Gastrocnemius medialis (tissue), 4 donors: ENCODE data around the gene PRRT2. TPM values are rescaled to one million over a fixed set of nuclear protein-coding genes. Genes with fewer than 3 reads are reported as not detected.

Experiments used
- ATAC-seq, 2 donors: fragments of 150-250 bp; one replicate each; pipeline ENCODE4 v1.9.1; 2016
- DNase-seq, 2 donors: peaks; one replicate each; pipeline ENCODE4 v3.0.0-alpha.2; 2019
- H3K27ac ChIP-seq, 4 donors: fragments of 200-600 bp; sonication (generic); 1 replicate in 1 of 4; 2 replicates in 3 of 4; pipeline ENCODE4 v1.5.1; 2016 to 2018; ENCODE audit warnings: mild to moderate bottlenecking in 2 of 4, moderate library complexity in 1 of 4
- H3K27me3 ChIP-seq, 3 donors: fragments of 200-600 bp; sonication (generic) in 2 of 3; 1 replicate in 1 of 3; 2 replicates in 2 of 3; pipeline versions ENCODE4 v1.5.1 to v1.6.0; 2016 to 2019; ENCODE audit warnings: mild to moderate bottlenecking in 1 of 3, moderate library complexity in 1 of 3
- H3K36me3 ChIP-seq, 2 donors: fragments of 200-600 bp; sonication (generic) in 1 of 2; one replicate each; pipeline ENCODE4 v1.5.1; 2017 to 2018
- H3K4me1 ChIP-seq, 2 donors: fragments of 200-600 bp; sonication (generic) in 1 of 2; one replicate each; pipeline ENCODE4 v1.5.1; 2016 to 2017; ENCODE audit warnings: mild to moderate bottlenecking in 2 of 2
- H3K4me3 ChIP-seq, 4 donors: fragments of 200-600 bp; sonication (generic) in 3 of 4; 1 replicate in 1 of 4; 2 replicates in 3 of 4; pipeline ENCODE4 v1.5.1; 2016 to 2019; ENCODE audit warnings: mild to moderate bottlenecking in 2 of 4
- H3K9me3 ChIP-seq, 3 donors: fragments of 200-600 bp; sonication (generic) in 2 of 3; 1 replicate in 1 of 3; 2 replicates in 2 of 3; pipeline ENCODE4 v1.5.1; 2016 to 2019
- CTCF ChIP-seq, 5 experiments: fragments of 450-650 bp in 3 of 5; fragments of 200-600 bp in 2 of 5; sonication (generic) in 2 of 5; IDR thresholded peaks in 4 of 5; conservative IDR thresholded peaks in 1 of 5; 1 replicate in 4 of 5; 2 replicates in 1 of 5; pipeline ENCODE4 v1.5.1; 2016 to 2019; ENCODE audit warnings: antibody characterized with exemption in 5 of 5, mild to moderate bottlenecking in 3 of 5, moderate library complexity in 3 of 5
- POLR2A ChIP-seq, 2 donors: fragments of 450-650 bp; IDR thresholded peaks; one replicate each; pipeline ENCODE4 v1.6.1; 2017; ENCODE audit warnings: antibody characterized with exemption in 2 of 2, mild to moderate bottlenecking in 2 of 2, moderate library complexity in 2 of 2
- in situ Hi-C, 4 donors: fragments of 200-750 bp; cut with MboI; loops; one replicate each; pipeline versions ENCODE4 v1.15.0 to v1.8.0; 2017; ENCODE audit warnings: low sequenced_read_pairs in 4 of 4
- intact Hi-C: fragments of 100-400 bp; cut with DNase I; formaldehyde crosslinking; loops from one replicate; pipeline ENCODE4 v1.15.1; 2023; ENCODE audit warnings: low total_unique reads
- total RNA-seq, 4 donors: library from RNA; depleted of rRNA; stranded (reverse); fragments of >200 nt; gene quantifications; one replicate each; pipeline versions ENCODE4 v1.1.0 to v1.2.3, GENCODE V29; 2016

PRRT2 gene
- total RNA-seq, 4 donors from 2014 or later = 3.5 TPM; not detected in 3

GRCh38 chr16:29820271-29820701 is 8.3 kb downstream of the PRRT2 start, which contains the start of gene MVP:
Gene MVP (plus strand): TSS chr16:29820462. CDS start chr16:29830550, 10,088 bp downstream.
- Histone ChIP-seq H3K4me1 (peaks cover 68 to 72% of the 10 kb centered on the region in 2 donors), H3K4me3 (peak within 1 kb of the TSS; percentile 61 to 76 (median 72)), H3K36me3 (peaks cover 0 to 14% of the 10 kb centered on the region in 2 donors), H3K27me3 (no peaks in the 10 kb centered on the region), H3K27ac (peak within 1 kb of the TSS; percentile 80 to 85 (median 84)), H3K9me3 (no peaks in the 10 kb centered on the region)
- ATAC-seq = no peak
- TF ChIP-seq POLR2A (IDR thresholded peaks at IDR 0.05) (peak in 1 of 2 donors; percentile 38), CTCF (IDR thresholded peaks at IDR 0.05 in 4 of 5, conservative IDR thresholded peaks at IDR 0.05 in 1 of 5) (no peak)
- intact Hi-C loops (loop anchor here (2.0 kb wide), 1 partner anchor 15 kb away; no protein-coding TSS in a partner anchor), in situ Hi-C loops (no loop called here)
- peak; percentile 56 to 61 for DNase-seq

GRCh38 chr16:29820730-29821642 is 9.0 kb downstream of the PRRT2 start:
- in situ Hi-C loops = no loop called here
- peak overlapping the region; percentile 80 to 85 (median 84) for H3K27ac ChIP-seq
- no peaks in the 10 kb centered on the region for H3K9me3 ChIP-seq
- TF ChIP-seq CTCF (IDR thresholded peaks at IDR 0.05 in 4 of 5, conservative IDR thresholded peaks at IDR 0.05 in 1 of 5) (no peak), POLR2A (IDR thresholded peaks at IDR 0.05) (peak in 1 of 2 donors; percentile 13)
- ATAC-seq = no peak
- H3K4me1 ChIP-seq = peaks cover 72 to 77% of the 10 kb centered on the region in 2 donors
- no peaks in the 10 kb centered on the region for H3K27me3 ChIP-seq
- DNase-seq = peak in 1 of 2 donors; percentile 52
- peaks cover 0 to 14% of the 10 kb centered on the region in 2 donors for H3K36me3 ChIP-seq
- peak overlapping the region; percentile 61 to 76 (median 72) for H3K4me3 ChIP-seq
- intact Hi-C loops = loop anchor here (2.0 kb wide), 1 partner anchor 16 kb away; no protein-coding TSS in a partner anchor

DNA sequence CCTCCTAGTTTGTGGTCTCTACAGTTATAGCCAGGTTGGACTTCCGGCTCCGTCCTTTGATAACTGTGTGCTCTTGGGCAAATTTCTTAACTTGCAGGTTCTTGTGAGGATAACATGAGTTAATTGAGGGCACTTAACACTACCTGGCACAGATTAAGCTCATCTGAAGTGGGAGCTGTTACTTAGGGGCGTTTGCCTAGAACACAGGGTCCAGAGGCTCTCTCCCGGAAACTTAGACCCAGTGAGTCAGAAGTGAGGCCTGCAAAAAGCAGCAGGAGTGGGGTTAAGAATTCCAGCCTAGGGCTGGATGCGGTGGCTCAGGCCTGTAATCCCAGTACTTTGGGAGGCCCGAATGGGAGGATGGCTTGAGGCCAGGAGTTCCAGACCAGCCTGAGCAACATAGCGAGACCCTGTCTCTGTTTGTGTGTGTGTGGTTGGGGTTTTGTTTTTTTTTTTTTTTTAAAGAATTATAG is 9.7 kb downstream of the PRRT2 start:
- Histone ChIP-seq H3K9me3 (no peaks in the 10 kb centered on the region), H3K36me3 (peaks cover 0 to 14% of the 10 kb centered on the region in 2 donors), H3K4me3 (peak overlapping the region; percentile 61 to 76 (median 72)), H3K27ac (peak overlapping the region; percentile 80 to 85 (median 84)), H3K27me3 (no peaks in the 10 kb centered on the region), H3K4me1 (peaks cover 76% of the 10 kb centered on the region in 2 donors)
- DNase-seq (no peak), ATAC-seq (peak in 1 of 2 donors; percentile 29)
- TF ChIP-seq CTCF (IDR thresholded peaks at IDR 0.05 in 4 of 5, conservative IDR thresholded peaks at IDR 0.05 in 1 of 5) = no peak
- no peak for TF ChIP-seq POLR2A (IDR thresholded peaks at IDR 0.05)
- intact Hi-C loops (loop anchor here (2.0 kb wide), 1 partner anchor 17 kb away; no protein-coding TSS in a partner anchor), in situ Hi-C loops (no loop called here)

DNA sequence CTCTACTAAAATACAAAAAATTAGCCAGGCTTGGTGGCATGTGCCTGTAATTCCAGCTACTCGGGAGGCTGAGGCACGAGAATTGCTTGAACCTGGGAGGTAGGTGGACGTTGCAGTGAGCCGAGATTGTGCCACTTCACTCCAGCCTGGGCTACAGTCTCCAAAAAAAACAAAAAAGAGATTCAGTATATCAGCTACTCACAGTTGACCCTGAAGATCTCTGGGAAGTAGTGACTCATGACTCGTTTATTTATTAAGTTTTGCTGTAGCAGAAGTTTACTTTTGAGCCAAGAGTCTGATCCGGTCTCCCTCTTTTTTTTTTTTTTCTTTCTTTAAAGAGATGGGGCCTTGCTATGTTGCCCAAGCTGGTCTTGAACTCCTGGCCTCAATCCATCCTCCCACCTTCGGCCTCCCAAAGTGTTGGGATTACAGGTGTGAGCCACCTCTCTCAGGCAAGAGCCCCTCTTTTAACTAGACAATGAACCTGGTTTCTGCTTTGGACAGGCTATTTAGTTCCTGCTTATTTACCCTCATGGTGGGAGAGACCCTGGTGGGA is 12.7 kb downstream of the PRRT2 start:
- DNase-seq (no peak), ATAC-seq (no peak)
- intact Hi-C loops = no loop called here
- no peak for TF ChIP-seq POLR2A (IDR thresholded peaks at IDR 0.05)
- no peak for TF ChIP-seq CTCF (IDR thresholded peaks at IDR 0.05 in 4 of 5, conservative IDR thresholded peaks at IDR 0.05 in 1 of 5)
- in situ Hi-C loops = no loop called here
- Histone ChIP-seq H3K27me3 (no peaks in the 10 kb centered on the region), H3K27ac (peak overlapping the region; percentile 63 to 71 (median 68)), H3K36me3 (peaks cover 0 to under 1% of the 10 kb centered on the region in 2 donors), H3K9me3 (no peaks in the 10 kb centered on the region), H3K4me3 (peak overlapping the region in 1 of 4 donors; percentile 5), H3K4me1 (peaks cover 55 to 60% of the 10 kb centered on the region in 2 donors)
